ENCODE data around the gene KLHL25. TPM values are rescaled to one million over a fixed set of nuclear protein-coding genes. Genes with fewer than 3 reads are reported as not detected.
"Not testable (repeated sequence)": the region's sequence is repeated elsewhere in the genome, so short reads cannot be mapped to it uniquely, and the experiment has no call there.

The KLHL25 gene
- total RNA-seq, 1 donor from 2014 or later: 5.2 TPM

- H3K9me3 ChIP-seq (ENCODE audit: control insufficient read depth in 3 of 3, low read length in 3 of 3): no peaks in the 10 kb centered on the region
- no peak overlapping the region for H3K4me3 ChIP-seq (ENCODE audit: low read length in 3 of 3)
- no peaks in the 10 kb centered on the region for H3K27me3 ChIP-seq (ENCODE audit: control insufficient read depth in 3 of 3, insufficient read depth in 3 of 3, low read length in 3 of 3)
- peaks cover 2 to 7% (median 4%) of the 10 kb centered on the region in 3 donors for H3K4me1 ChIP-seq (ENCODE audit: control insufficient read depth in 3 of 3, insufficient read depth in 3 of 3, low read length in 3 of 3)
- H3K27ac ChIP-seq (ENCODE audit: low read depth, low read length): no peak overlapping the region
- no peaks in the 10 kb centered on the region for H3K36me3 ChIP-seq (ENCODE audit: control insufficient read depth in 3 of 3, insufficient read depth in 3 of 3, low read length in 3 of 3)
- no peak overlapping the region for H3K9ac ChIP-seq (ENCODE audit: low read depth in 1 of 3, low read length in 3 of 3)
These were observed 15.3 kb upstream of the KLHL25 start for GRCh38 chr15:85810075-85810474.

- no peak overlapping the region for H3K27ac ChIP-seq (ENCODE audit: low read depth, low read length)
- no peak overlapping the region for H3K9ac ChIP-seq (ENCODE audit: low read depth in 1 of 3, low read length in 3 of 3)
- H3K9me3 ChIP-seq (ENCODE audit: control insufficient read depth in 3 of 3, low read length in 3 of 3): no peaks in the 10 kb centered on the region
- H3K36me3 ChIP-seq (ENCODE audit: control insufficient read depth in 3 of 3, insufficient read depth in 3 of 3, low read length in 3 of 3): no peaks in the 10 kb centered on the region
- peaks cover 9 to 18% (median 10%) of the 10 kb centered on the region in 3 donors for H3K4me1 ChIP-seq (ENCODE audit: control insufficient read depth in 3 of 3, insufficient read depth in 3 of 3, low read length in 3 of 3)
- H3K27me3 ChIP-seq (ENCODE audit: control insufficient read depth in 3 of 3, insufficient read depth in 3 of 3, low read length in 3 of 3): no peaks in the 10 kb centered on the region
- no peak overlapping the region for H3K4me3 ChIP-seq (ENCODE audit: low read length in 3 of 3)
These were observed 10.7 kb upstream of the KLHL25 start for GRCh38 chr15:85805420-85805819.

DNA sequence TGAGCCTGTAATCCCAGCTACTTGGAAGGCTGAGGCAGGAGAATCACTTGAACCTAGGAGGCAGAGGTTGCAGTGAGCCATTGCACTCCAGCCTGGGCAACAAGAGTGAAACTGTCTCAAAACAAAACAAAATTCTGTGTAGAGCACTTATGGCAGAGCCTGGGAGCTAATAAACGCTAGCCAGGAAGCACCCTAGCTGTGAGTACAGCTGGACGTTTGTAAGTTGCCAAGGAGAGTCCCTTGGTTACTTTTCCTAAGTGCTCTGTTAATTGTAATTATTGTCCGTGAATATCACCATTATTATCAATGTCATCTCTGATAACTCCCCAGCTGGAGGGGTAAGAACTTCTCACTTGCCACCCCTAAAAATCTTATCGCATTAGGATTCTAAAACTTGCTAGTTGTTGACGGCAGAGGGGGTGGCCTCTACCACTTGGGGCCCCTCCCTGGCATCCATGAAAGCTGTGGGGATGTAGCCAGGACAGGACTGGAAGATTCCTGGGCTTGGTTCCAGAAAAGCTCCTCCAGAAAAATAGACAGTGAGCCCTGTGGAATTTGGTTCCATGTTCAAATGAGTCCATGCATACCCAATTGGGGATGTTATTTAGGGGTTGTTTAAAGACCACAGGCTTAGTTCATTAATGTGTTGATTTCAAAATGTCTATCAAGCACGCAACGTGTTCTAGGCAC, 9.9 kb upstream of the KLHL25 start:
- H3K36me3 ChIP-seq (ENCODE audit: control insufficient read depth in 3 of 3, insufficient read depth in 3 of 3, low read length in 3 of 3): no peaks in the 10 kb centered on the region

GRCh38 chr15:85802617-85803016, 7.9 kb upstream of the KLHL25 start:
- not testable (repeated sequence) for H3K27me3 ChIP-seq (ENCODE audit: control insufficient read depth in 3 of 3, insufficient read depth in 3 of 3, low read length in 3 of 3); H3K9ac ChIP-seq (ENCODE audit: low read depth in 1 of 3, low read length in 3 of 3); H3K9me3 ChIP-seq (ENCODE audit: control insufficient read depth in 3 of 3, low read length in 3 of 3); H3K27ac ChIP-seq (ENCODE audit: low read depth, low read length); H3K36me3 ChIP-seq (ENCODE audit: control insufficient read depth in 3 of 3, insufficient read depth in 3 of 3, low read length in 3 of 3); H3K4me3 ChIP-seq (ENCODE audit: low read length in 3 of 3)
- peaks cover 10 to 25% (median 10%) of the 10 kb centered on the region in 3 donors for H3K4me1 ChIP-seq (ENCODE audit: control insufficient read depth in 3 of 3, insufficient read depth in 3 of 3, low read length in 3 of 3)

More for the DNA sequence above, 9.9 kb upstream of the KLHL25 start:
- no peak overlapping the region for H3K9ac ChIP-seq (ENCODE audit: low read depth in 1 of 3, low read length in 3 of 3)
- H3K27me3 ChIP-seq (ENCODE audit: control insufficient read depth in 3 of 3, insufficient read depth in 3 of 3, low read length in 3 of 3): no peaks in the 10 kb centered on the region
- no peaks in the 10 kb centered on the region for H3K9me3 ChIP-seq (ENCODE audit: control insufficient read depth in 3 of 3, low read length in 3 of 3)
- H3K27ac ChIP-seq (ENCODE audit: low read depth, low read length): no peak overlapping the region
- H3K4me1 ChIP-seq (ENCODE audit: control insufficient read depth in 3 of 3, insufficient read depth in 3 of 3, low read length in 3 of 3): peaks cover 10 to 25% (median 10%) of the 10 kb centered on the region in 3 donors
- no peak overlapping the region for H3K4me3 ChIP-seq (ENCODE audit: low read length in 3 of 3)

DNA sequence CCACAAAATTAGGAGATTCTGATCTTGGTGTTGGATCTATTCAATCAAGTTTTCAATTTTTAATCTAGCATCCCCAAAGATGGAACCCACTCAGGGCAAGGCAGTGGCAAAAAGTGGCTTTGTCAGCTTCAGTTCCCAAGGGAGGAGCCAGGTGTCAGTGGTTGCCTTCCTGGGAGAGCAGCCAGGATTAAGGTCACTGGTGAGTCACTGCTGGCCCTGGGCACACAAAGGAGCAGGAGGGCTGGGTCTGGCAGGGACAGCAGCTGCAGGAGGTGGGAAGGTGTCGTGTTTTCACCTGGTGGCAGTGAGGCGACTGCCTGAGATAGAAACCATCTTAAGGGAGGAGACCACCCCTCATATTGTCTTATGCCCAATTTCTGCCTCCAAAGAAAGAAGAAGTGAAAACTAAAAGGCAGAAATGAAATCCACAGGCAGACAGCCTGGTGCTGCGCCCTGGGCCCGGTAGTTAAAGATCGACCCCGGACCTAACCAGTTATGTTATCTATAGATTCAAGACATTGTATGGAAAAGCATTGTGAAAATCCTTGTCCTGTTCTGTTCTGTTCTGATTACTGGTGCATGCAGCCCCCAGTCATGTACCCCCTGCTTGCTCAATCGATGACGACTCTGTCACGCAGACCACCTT, 5.9 kb upstream of the KLHL25 start:
- no peaks in the 10 kb centered on the region for H3K9me3 ChIP-seq (ENCODE audit: control insufficient read depth in 3 of 3, low read length in 3 of 3)
- peaks cover 8 to 28% (median 10%) of the 10 kb centered on the region in 3 donors for H3K4me1 ChIP-seq (ENCODE audit: control insufficient read depth in 3 of 3, insufficient read depth in 3 of 3, low read length in 3 of 3)
- H3K27ac ChIP-seq (ENCODE audit: low read depth, low read length): no peak overlapping the region
- no peaks in the 10 kb centered on the region for H3K27me3 ChIP-seq (ENCODE audit: control insufficient read depth in 3 of 3, insufficient read depth in 3 of 3, low read length in 3 of 3)
- H3K9ac ChIP-seq (ENCODE audit: low read depth in 1 of 3, low read length in 3 of 3): no peak overlapping the region
- H3K36me3 ChIP-seq (ENCODE audit: control insufficient read depth in 3 of 3, insufficient read depth in 3 of 3, low read length in 3 of 3): no peaks in the 10 kb centered on the region
- no peak overlapping the region for H3K4me3 ChIP-seq (ENCODE audit: low read length in 3 of 3)

- peaks cover 24 to 47% (median 26%) of the 10 kb centered on the region in 3 donors for H3K4me1 ChIP-seq (ENCODE audit: control insufficient read depth in 3 of 3, insufficient read depth in 3 of 3, low read length in 3 of 3)
- H3K27ac ChIP-seq (ENCODE audit: low read depth, low read length); H3K9me3 ChIP-seq (ENCODE audit: control insufficient read depth in 3 of 3, low read length in 3 of 3); H3K4me3 ChIP-seq (ENCODE audit: low read length in 3 of 3); H3K9ac ChIP-seq (ENCODE audit: low read depth in 1 of 3, low read length in 3 of 3); H3K36me3 ChIP-seq (ENCODE audit: control insufficient read depth in 3 of 3, insufficient read depth in 3 of 3, low read length in 3 of 3); H3K27me3 ChIP-seq (ENCODE audit: control insufficient read depth in 3 of 3, insufficient read depth in 3 of 3, low read length in 3 of 3): not testable (repeated sequence)
These were observed 1.6 kb upstream of the KLHL25 start for GRCh38 chr15:85796371-85796770.

GRCh38 chr15:85795337-85796305, 896 bp upstream of the KLHL25 start:
- peak overlapping the region; percentile 24 to 75 (median 70) for H3K9ac ChIP-seq (ENCODE audit: low read depth in 1 of 3, low read length in 3 of 3)
- H3K9me3 ChIP-seq (ENCODE audit: control insufficient read depth in 3 of 3, low read length in 3 of 3): no peaks in the 10 kb centered on the region
- peaks cover 23 to 43% (median 24%) of the 10 kb centered on the region in 3 donors for H3K4me1 ChIP-seq (ENCODE audit: control insufficient read depth in 3 of 3, insufficient read depth in 3 of 3, low read length in 3 of 3)
- no peak overlapping the region for H3K27ac ChIP-seq (ENCODE audit: low read depth, low read length)
- no peaks in the 10 kb centered on the region for H3K36me3 ChIP-seq (ENCODE audit: control insufficient read depth in 3 of 3, insufficient read depth in 3 of 3, low read length in 3 of 3)
- peak overlapping the region; percentile 64 to 87 (median 68) for H3K4me3 ChIP-seq (ENCODE audit: low read length in 3 of 3)
- no peaks in the 10 kb centered on the region for H3K27me3 ChIP-seq (ENCODE audit: control insufficient read depth in 3 of 3, insufficient read depth in 3 of 3, low read length in 3 of 3)

- H3K36me3 ChIP-seq (ENCODE audit: control insufficient read depth in 3 of 3, insufficient read depth in 3 of 3, low read length in 3 of 3): no peaks in the 10 kb centered on the region
- H3K4me3 ChIP-seq (ENCODE audit: low read length in 3 of 3): peak overlapping the region; percentile 86 to 87 (median 86)
- H3K27ac ChIP-seq (ENCODE audit: low read depth, low read length): peak overlapping the region; percentile 89
- H3K9ac ChIP-seq (ENCODE audit: low read depth in 1 of 3, low read length in 3 of 3): peak overlapping the region; percentile 83 to 85 (median 85)
- peaks cover 21 to 39% (median 26%) of the 10 kb centered on the region in 3 donors for H3K4me1 ChIP-seq (ENCODE audit: control insufficient read depth in 3 of 3, insufficient read depth in 3 of 3, low read length in 3 of 3)
- H3K27me3 ChIP-seq (ENCODE audit: control insufficient read depth in 3 of 3, insufficient read depth in 3 of 3, low read length in 3 of 3): no peaks in the 10 kb centered on the region
- no peaks in the 10 kb centered on the region for H3K9me3 ChIP-seq (ENCODE audit: control insufficient read depth in 3 of 3, low read length in 3 of 3)
These were observed 806 bp downstream of the KLHL25 start for GRCh38 chr15:85793641-85794597.

All from skeletal muscle tissue (tissue), 4 donors.